Measurements from ENCODE around the gene GBP6.
"Not testable (repeated sequence)": the region's sequence is repeated elsewhere in the genome, so short reads cannot be mapped to it uniquely, and the experiment has no call there.

Gene GBP6

GRCh38 chr1:89378001-89378400 is 14.1 kb downstream of the GBP6 start:
- DNase-seq = no peak

GRCh38 chr1:89381618-89382017 is 17.8 kb downstream of the GBP6 start:
- DNase-seq = no peak

GRCh38 chr1:89382479-89382878 is 18.6 kb downstream of the GBP6 start:
- no peak for DNase-seq

GRCh38 chr1:89383185-89383584 is 19.3 kb downstream of the GBP6 start:
- DNase-seq = no peak

- DNase-seq = no peak
Observed at GRCh38 chr1:89390707-89391106, 26.8 kb downstream of the GBP6 start.

- DNase-seq = no peak
Observed at GRCh38 chr1:89391686-89392085, 27.8 kb downstream of the GBP6 start.

GRCh38 chr1:89394851-89395250 is 31.0 kb downstream of the GBP6 start:
- DNase-seq = no peak

GRCh38 chr1:89396902-89397301 is 33.0 kb downstream of the GBP6 start:
- DNase-seq = no peak

- DNase-seq = no peak
Observed at GRCh38 chr1:89405275-89405929, 41.5 kb downstream of the GBP6 start.

GRCh38 chr1:89407360-89407759 is 43.5 kb downstream of the GBP6 start:
- no peak for DNase-seq

GRCh38 chr1:89407768-89408167 is 43.9 kb downstream of the GBP6 start:
- not testable (repeated sequence) for DNase-seq

GRCh38 chr1:89425056-89425455 is 61.2 kb downstream of the GBP6 start:
- no peak for DNase-seq

- no peak for DNase-seq
Observed at GRCh38 chr1:89429062-89429461, 65.2 kb downstream of the GBP6 start.

- not testable (repeated sequence) for DNase-seq
Observed at GRCh38 chr1:89429681-89430080, 65.8 kb downstream of the GBP6 start.

GRCh38 chr1:89433421-89433820 is 69.6 kb downstream of the GBP6 start:
- DNase-seq = no peak

- not testable (repeated sequence) for DNase-seq
Observed at GRCh38 chr1:89434058-89434780, 70.4 kb downstream of the GBP6 start.
